SHP77 treated with DMSO at 0.1 percent for 48 hours (cell line): Measurements from ENCODE around the gene PPM1L.

Experiments used
- DNase-seq: peaks from one replicate; lab custom pipeline; 2025; lab: John Stamatoyannopoulos, UW

Gene PPM1L

GRCh38 chr3:160809453-160809852 lies 53.4 kb downstream of the PPM1L start:
- DNase-seq = no peak

- DNase-seq = no peak
These were observed 54.6 kb downstream of the PPM1L start for GRCh38 chr3:160810362-160811236.

DNA sequence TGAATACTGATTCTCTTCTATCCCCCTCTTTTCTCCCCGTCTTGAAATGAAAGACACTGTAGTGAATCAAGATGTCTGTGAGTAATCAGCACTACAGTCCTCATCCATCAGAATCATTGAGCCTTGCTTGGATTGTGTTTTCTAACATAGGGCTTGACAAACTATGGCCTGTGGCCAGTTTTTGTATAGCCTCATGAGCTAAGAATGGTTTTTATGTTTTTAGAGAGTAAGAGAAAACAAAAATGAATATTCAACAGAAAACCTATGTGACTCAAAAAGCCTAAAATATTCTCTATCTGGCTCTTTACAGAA lies 55.2 kb downstream of the PPM1L start:
- no peak for DNase-seq

DNA sequence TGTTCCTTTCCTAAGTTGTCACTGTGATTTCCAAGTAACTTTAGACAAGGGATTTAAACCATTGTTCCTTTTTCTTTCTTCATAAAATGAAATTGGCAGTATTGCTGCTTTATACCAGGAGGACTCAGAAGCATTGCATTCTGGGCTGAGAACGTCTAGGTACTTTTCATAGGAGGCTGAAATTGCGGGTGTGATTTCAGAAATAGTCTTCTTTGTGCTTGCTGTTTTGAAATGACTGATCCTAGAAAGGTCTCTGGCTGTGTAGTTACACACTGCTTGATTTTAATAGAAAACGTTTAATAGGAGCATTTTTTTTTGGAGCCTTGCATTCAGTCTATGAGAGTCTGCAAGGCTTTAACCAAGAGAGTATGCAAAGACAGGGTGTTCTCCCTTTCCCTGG lies 56.3 kb downstream of the PPM1L start:
- DNase-seq = no peak

GRCh38 chr3:160815280-160815679 lies 59.2 kb downstream of the PPM1L start:
- DNase-seq = no peak

- no peak for DNase-seq
These were observed 64.0 kb downstream of the PPM1L start for GRCh38 chr3:160820022-160820421.

DNA sequence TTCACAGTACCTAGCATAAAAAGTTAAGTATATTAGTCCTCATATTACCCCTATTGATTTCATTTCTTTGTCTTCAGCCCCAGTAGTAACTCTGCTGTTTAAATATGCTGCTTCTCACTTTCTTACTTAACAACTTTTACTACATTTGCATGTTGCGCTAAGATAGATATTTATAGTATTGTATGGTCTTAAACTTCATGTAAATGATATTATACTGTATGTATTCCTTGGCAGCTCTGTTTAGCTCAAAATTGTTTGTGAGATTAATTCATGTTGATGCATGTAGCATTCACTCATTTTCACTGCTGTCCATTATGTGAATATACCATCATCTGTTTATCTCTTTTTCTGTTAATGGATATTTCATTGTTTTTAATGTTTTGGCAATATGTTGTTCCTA lies 64.4 kb downstream of the PPM1L start:
- DNase-seq = no peak

- no peak for DNase-seq
These were observed 66.9 kb downstream of the PPM1L start for GRCh38 chr3:160822936-160823335.

DNA sequence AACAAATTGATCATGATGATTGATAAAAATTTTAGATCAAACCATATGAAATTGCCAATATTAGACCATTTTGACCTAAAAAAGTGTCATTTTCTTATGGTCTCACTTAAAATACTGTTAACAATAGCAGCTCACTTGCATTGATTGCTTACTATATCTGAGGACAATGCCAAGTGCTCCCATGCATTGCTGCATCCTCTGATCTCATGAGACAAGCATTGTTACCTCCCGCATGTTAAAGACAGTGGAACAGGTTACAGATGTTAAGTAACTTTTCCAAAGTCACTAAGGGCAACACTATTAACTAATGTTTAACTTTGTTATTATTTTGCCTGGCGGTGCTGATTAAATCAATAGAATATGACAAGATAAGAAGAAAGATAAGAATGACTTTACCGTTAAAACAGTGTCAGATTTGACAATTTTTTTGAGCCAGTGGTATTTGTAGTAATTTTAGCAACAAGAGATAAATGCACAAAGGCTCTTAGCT lies 69.3 kb downstream of the PPM1L start:
- DNase-seq = no peak

DNA sequence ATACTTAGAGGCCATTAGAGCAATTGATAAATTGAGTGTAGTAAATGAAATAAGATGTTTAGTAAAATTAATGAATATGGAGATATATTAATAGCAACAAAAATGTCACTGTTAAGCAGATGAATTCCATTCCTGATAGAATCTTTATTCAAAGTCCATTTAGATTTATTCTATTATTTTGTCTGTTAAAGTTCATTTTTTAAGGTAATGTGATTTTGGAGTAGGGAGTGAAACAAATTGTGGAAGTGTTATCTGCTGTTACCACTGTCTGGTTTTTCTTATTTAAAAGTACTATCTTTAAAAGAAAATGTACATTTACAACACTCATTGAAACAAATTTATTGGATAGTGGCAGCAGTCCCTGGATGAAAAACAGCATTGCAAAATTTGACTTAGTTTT lies 70.4 kb downstream of the PPM1L start:
- no peak for DNase-seq

DNA sequence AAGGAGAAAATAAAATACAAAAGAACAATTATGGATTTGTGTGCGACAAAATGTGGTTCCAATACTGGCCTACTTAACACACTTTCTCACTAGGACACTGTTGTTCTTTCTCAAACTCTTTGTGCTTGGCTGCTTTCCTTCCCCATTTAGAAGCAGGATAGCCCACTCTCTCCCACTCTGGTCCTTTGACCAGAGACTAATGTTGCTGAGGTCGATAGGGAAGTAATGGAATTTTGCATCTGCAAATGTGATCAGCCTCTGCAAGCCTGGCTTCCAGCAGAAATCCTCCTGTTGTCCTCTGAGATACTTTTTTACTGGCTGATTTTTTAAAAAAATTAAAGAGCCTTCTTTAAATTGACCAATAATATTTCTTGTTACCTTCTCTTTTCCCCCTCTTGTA lies 71.0 kb downstream of the PPM1L start:
- DNase-seq = no peak

DNA sequence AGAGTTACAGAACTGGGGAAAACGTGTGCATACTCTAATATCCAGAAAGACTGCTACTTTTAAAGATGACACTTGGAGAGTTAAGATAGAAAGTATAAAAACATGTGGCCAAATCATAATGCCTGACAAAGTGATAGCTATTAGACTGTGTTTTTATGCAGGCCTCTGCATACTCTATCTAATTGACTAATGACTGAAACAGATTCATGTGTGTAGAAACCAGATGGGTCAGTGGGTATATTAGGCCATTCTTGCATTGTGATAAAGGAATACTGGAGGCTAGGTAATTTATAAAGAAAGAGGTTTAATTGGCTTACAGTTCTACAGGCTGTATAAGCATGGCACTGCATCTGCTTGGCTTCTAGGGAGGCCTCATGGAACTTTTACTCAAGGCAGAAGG lies 71.5 kb downstream of the PPM1L start:
- no peak for DNase-seq

- no peak for DNase-seq
These were observed 72.8 kb downstream of the PPM1L start for GRCh38 chr3:160828880-160829279.

DNA sequence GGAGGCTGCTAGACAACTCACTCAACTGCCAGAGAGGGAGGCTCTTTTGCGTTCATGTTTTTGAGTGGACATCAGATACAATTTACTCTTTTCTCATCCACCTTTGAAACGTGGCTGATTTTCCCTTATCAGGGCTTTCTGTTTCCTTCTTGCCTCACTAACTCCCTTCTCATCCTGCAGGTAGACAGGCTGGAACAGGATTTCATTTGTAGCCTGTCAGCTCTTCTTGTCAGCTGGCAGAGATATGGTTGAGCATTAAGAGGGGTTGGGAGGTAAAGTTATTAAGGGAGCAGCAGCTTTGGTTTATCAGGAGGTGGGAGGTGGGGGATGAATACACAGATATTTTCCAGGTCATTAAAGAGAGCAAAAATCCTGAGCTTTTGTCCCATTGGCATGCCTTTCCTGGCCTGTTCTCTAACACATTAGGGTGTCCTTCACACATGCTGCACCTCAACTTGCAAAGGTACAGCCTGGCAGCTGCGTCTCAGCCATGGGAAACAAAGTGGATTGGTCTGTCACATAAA lies 73.5 kb downstream of the PPM1L start:
- DNase-seq = no peak

DNA sequence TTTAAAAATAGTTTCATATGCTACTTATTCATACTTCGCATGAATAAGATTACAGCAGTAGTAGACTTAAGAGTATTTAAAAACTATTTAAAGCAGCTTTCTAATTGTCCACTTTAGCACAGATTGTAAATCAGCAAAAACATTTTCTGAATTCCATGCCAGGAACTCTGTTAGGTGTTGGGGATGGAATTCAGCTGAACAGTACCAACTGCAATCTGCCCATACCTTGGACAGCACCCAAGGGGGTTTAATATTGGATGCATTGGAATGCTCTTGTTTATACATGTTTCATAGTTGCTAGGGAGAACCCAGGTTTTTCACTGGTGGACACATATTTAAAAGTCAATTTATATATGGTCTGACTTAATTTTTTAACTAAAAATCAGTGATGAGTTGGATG lies 74.8 kb downstream of the PPM1L start:
- DNase-seq = no peak

DNA sequence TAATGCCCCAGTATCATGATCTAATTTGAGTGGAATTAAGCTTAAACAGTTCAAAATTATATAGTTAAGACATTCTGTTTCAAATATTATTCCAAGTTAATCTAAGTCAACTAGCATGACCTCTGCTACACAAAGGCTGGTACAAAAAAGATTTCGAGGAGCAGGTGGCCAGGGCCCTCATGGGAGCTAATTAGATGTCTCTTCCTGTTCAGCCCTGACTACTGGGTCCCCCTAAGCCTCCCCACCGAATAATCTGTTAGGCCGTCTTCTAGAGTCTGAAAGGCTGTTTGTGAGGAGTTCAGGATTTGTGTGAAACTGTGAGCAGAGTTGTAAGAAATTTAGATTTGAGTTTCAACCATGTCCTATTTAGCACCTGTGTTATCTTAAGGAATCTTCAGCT lies 75.4 kb downstream of the PPM1L start:
- DNase-seq = no peak

- DNase-seq = no peak
These were observed 81.5 kb downstream of the PPM1L start for GRCh38 chr3:160837394-160837980.

DNA sequence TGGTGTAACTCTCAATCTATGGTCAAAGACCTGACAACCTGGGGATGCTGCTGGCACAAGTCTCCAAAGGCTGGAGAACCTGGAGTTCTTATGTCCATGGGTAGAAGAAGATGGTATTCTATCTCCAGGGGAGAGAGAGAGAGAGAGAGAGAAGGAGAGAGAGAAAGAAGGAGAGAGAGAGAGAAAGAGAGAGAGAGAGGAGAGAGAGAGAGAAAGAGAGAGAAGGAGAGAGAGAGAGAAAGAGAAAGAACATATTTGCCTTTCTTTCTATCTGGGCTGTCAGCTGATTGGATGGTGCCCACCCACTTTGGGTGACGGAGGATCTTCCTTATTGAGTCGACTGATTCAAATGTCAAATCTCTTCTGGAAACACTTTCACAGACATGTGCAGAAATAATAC lies 84.6 kb downstream of the PPM1L start:
- DNase-seq = no peak

- DNase-seq = no peak
These were observed 85.4 kb downstream of the PPM1L start for GRCh38 chr3:160841455-160841854.

DNA sequence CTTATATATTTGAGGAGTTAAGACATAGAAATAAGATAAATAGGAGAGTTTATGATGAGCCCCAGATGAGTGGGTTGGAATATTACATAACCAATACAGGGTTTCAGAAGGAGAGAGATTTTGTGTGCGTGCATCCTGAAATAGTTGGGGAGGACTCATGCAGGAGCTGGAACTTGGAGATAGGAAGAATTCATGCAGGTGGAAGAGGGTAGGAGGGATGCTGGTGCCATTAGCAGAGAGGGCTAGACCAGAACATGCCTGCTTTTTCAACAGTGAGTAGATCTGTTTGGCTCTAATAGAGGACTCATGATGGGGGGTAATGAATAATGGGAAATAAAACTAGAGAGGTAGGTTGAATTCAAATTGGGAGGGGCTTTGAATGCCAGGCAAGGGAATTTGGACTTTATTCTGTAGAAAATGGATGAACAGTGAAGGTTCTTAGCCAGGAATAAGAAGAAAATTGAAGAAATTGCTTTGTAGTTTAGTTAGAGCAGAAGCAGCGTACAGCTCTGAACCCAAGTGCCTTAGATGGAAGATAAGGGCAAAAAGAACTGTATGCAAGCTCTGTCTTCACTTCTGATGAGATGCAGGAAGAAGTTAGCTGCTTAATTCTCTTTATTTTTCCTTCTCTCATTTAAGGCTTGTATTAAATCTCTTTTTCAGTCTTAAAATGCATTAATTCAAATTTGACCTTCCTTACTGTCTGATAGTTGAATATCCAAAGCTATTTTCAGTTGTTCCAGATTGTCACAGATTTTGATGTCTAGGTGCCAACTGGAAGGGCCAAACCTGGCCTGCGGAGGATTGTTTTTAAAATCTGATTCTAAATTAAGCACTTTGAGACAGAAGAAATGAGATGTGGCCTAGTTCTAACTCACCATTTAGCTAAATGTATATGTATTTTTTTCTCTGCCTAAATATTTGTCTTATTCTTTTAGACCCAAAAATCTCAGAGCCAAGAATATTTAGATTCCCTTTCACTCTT lies 86.3 kb downstream of the PPM1L start:
- DNase-seq = no peak

DNA sequence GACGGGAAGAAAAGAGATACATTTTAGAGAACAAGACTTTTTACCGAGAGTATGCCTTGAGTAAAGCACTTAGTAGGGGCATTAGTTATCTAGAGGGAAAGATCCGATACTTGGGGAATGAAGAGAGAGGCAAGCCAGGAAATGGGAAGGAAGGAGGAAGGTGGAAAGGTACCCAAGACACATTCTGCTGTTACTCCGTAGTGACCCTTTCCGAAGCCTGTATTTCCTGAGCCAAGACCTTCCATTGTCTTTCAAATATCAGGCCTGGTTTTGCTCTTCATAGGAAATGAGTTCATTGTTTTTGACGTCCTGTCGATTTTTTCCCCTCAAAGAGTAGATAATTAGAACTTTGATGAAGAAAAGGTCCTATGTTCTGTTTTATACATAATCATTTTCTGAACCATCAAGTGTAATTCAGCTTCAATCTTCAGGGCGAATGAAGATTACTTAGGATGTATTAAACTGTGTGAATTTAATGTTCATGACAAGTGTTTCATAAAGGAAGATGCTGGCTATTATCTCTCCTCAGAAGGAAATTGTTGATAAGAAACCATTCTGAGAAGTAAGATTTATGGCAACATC lies 95.7 kb downstream of the PPM1L start:
- no peak for DNase-seq

DNA sequence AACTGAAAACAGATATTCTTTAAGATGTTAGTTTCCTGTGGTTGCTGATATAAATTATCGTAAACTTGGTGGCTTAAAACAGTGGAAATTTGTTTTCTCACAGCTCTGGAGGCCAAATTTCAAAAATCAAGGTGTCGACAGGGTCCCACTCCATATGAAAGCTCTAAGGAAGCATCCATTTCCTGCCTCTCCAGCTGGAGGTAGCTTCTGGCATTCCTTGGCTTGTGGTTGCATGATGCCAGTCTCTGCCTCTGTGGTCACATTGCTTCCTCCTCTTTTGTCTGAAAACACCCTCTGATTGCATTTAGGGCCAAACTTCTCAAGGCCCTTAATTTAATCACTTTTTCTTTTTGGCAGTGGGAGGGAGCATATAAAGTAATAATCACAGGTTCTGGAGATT lies 96.8 kb downstream of the PPM1L start:
- no peak for DNase-seq
